ENCODE results near the gene RAI1.

Gene RAI1

DNA sequence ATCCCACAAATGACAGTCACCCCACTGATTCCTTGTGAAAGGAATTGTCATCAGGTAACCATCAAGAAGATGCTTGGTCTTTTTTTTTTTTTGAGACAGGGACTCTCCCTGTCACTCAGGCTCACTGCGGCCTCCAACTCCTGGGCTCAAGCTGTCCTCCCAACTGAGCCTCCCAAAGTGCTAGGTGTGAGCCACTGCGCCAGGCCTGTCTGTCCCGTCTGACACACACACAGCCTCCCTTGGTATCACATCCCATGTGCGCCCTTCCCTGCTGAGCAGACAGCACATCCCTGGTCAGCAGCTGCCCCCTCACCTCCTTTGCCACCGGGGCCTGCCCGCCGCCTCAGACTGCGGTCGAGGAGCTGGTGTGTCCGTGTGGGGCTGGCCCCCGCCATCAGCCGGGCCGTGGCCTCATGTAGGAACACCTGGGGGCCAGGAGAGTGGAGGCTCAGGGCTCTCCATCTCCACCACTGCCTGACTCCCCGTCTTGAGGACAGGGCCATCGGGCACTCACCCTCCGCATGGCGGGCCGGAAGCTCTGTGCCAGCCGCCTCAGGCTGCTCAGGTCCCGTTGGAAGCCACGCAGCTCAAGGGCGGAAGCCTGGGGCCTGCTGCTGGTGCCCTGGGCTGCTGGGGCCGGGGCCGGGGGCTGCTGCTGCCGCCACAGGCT, 131.9 kb downstream of the RAI1 start:
- Histone ChIP-seq H3K4me3 (no peak overlapping the region), H3K4me1 (peaks cover 0 to 67% (median 42%) of the 10 kb centered on the region in 4 donors), H3K36me3 (peaks cover 20 to 72% (median 36%) of the 10 kb centered on the region in 3 donors), H3K9me3 (no peaks in the 10 kb centered on the region), H3K27me3 (no peaks in the 10 kb centered on the region), H3K27ac (no peak overlapping the region)
- no peak for DNase-seq
- intact Hi-C loops (cut with DNase I; ENCODE audit: low total_unique reads), result loop anchor here (5.0 kb wide), 1 partner anchor 104 kb away; no protein-coding TSS in a partner anchor
- no peak for TF ChIP-seq CTCF (IDR thresholded peaks at IDR 0.05)

GRCh38 chr17:17813725-17814095, 132.5 kb downstream of the RAI1 start:
- Histone ChIP-seq H3K27ac (no peak overlapping the region), H3K4me3 (no peak overlapping the region), H3K36me3 (peaks cover 22 to 77% (median 36%) of the 10 kb centered on the region in 3 donors), H3K9me3 (no peaks in the 10 kb centered on the region), H3K4me1 (peaks cover 0 to 68% (median 45%) of the 10 kb centered on the region in 4 donors), H3K27me3 (no peaks in the 10 kb centered on the region)
- no peak for DNase-seq
- no peak for TF ChIP-seq CTCF (IDR thresholded peaks at IDR 0.05)
- intact Hi-C loops (cut with DNase I; ENCODE audit: low total_unique reads), result loop anchor here (2.0 to 5.0 kb wide), 2 partner anchors 43 to 104 kb away; no protein-coding TSS in a partner anchor

GRCh38 chr17:17814162-17815061, 133.2 kb downstream of the RAI1 start:
- DNase-seq, result peak in 1 of 2 donors; percentile 68
- Histone ChIP-seq H3K9me3 (no peaks in the 10 kb centered on the region), H3K27ac (peak overlapping the region; percentile 34 to 40), H3K4me1 (peaks cover 0 to 72% (median 45%) of the 10 kb centered on the region in 4 donors), H3K27me3 (no peaks in the 10 kb centered on the region), H3K4me3 (no peak overlapping the region), H3K36me3 (peaks cover 29 to 84% (median 42%) of the 10 kb centered on the region in 3 donors)
- intact Hi-C loops (cut with DNase I; ENCODE audit: low total_unique reads), result loop anchor here (2.0 to 5.0 kb wide), 2 partner anchors 42 to 103 kb away; no protein-coding TSS in a partner anchor
- no peak for TF ChIP-seq CTCF (IDR thresholded peaks at IDR 0.05)

DNA sequence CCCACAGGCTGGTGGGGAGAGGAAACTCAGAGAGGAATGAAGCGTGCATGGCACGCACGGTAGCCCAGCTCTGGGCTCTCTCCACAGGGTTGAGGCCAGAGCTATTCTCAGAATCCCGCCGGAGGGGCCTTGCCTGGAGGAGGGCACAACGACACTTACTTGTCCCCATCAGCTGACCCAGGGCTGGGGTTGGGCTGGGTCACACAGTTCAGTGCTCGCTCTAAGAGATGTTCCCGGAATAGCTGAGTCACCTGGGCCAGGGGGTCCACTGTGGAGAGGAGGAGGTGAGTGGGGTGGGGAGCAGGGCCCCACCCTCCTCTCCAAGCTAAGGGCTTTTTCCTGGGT, 133.8 kb downstream of the RAI1 start:
- Histone ChIP-seq H3K4me1 (peaks cover 0 to 72% (median 42%) of the 10 kb centered on the region in 4 donors), H3K27ac (peak overlapping the region; percentile 34 to 40), H3K4me3 (no peak overlapping the region), H3K36me3 (peaks cover 35 to 90% (median 48%) of the 10 kb centered on the region in 3 donors), H3K27me3 (no peaks in the 10 kb centered on the region), H3K9me3 (no peaks in the 10 kb centered on the region)
- intact Hi-C loops (cut with DNase I; ENCODE audit: low total_unique reads), result loop anchor here (2.0 kb wide), 1 partner anchor 42 kb away; no protein-coding TSS in a partner anchor
- TF ChIP-seq CTCF (IDR thresholded peaks at IDR 0.05), result no peak
- no peak for DNase-seq

- no peak overlapping the region for H3K4me3 ChIP-seq
- DNase-seq, result no peak
- TF ChIP-seq CTCF (IDR thresholded peaks at IDR 0.05), result no peak
- intact Hi-C loops (cut with DNase I; ENCODE audit: low total_unique reads), result loop anchor here (2.0 kb wide), 1 partner anchor 41 kb away; no protein-coding TSS in a partner anchor
- no peaks in the 10 kb centered on the region for H3K9me3 ChIP-seq
- peak overlapping the region; percentile 34 to 40 for H3K27ac ChIP-seq
- H3K36me3 ChIP-seq, result peaks cover 37 to 93% (median 48%) of the 10 kb centered on the region in 3 donors
- peaks cover 0 to 72% (median 41%) of the 10 kb centered on the region in 4 donors for H3K4me1 ChIP-seq
- H3K27me3 ChIP-seq, result no peaks in the 10 kb centered on the region
These were observed 134.4 kb downstream of the RAI1 start for GRCh38 chr17:17815436-17816200.

Data from tibial artery (tissue), 4 donors.